GM19239 (cell line): ENCODE measurements around the gene VAPA.
"Not testable (repeated sequence)": the region's sequence is repeated elsewhere in the genome, so short reads cannot be mapped to it uniquely, and the experiment has no call there.

Source experiments
- DNase-seq: peaks from one replicate; pipeline ENCODE4 v3.0.0; 2011; ENCODE audit warnings: low spot score; ENCODE audit not compliant: insufficient read length
- FAIRE-seq: peaks from 2 replicates; lab custom pipeline; 2011; peaks lifted over from hg19 to GRCh38; lab: Jason Lieb, UNC

Gene VAPA

DNA sequence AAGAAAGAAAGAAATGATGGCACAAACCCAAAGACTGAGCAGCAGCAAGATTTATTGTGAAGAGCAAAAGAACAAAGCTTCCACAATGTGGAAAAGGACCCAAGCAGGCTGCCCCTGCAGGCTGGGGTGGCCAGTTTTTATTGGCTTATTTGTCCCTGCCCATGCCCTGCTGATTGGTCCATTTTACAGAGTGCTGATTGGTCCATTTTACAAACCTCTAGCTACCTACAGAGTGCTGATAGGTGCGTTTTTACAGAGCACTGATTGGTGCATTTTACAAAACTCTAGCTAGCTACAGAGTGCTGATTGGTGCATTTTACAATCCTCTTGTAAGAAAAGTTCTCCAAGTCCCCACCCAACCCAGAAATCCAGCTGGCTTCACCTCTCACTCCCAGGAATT, 1.5 kb upstream of the VAPA start:
- FAIRE-seq, DNase-seq: not testable (repeated sequence)

DNA sequence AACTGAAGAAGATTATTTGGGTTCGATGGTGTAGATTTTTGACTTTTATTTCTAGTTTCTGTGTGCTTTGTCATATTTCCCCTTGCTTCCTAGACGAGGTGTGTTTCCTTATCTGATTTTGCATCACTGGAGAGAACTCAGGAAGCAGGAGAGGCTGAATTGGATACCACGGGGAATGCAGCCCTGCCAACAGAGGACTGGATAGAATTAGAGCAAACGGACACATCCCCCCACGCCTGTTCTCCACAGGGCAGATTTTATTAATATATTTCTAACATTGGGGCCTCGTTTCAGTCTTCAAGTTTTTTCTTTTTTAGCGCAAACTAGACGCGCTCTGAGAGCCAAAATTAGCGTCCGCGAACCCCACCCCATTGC, 678 bp upstream of the VAPA start:
- no peak for FAIRE-seq
- no peak for DNase-seq

DNA sequence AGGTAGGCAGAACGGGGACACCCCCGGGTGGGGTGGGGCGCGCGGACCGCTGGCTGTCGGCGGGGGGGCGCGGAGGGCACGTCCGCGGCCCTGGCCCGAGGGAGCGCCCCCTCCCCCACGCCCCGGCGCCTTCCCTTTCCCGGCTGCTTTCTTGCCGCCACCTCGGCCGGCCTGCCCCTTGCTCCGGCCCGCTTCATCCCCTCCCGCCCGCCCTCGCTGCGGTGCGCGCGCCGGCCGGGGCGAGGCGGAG, 443 bp downstream of the VAPA start:
- FAIRE-seq (no peak), DNase-seq (no peak)

DNA sequence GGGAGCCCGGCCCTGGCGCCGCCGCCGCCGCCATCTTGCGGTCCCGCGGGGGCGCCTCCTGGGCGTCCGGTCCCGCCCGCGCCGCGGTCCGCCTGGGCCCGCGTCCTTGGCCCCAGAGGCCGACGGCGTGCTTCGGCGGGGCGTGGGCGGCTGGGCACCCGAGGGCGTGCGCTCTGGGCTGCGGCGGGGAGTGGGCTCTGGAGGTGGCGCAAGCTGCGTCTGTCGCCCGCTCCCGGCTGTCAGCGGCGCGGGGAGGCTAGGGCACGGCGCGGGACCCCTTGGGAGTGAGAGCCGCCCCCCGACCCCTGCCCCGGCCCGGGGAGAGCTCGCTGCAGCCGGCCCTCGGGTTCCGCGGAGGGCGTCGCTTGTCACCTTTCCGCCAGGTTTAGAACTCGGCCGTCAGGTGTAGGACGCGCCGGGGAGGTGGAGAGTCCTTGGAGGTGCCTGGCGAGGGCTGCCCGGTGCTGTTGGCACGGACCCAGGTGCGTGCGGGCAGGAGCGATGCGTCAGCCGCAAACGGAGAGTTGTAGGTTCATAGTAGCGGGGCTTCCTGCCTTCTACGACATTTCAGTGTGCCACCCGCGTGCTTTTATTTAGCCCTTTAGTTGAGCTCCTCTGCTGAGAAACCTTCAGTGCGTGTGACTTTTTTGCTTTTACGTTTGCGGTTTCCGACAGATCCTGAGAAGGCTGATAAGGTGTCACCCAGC, 921 bp downstream of the VAPA start:
- FAIRE-seq = peak; percentile 14

DNA sequence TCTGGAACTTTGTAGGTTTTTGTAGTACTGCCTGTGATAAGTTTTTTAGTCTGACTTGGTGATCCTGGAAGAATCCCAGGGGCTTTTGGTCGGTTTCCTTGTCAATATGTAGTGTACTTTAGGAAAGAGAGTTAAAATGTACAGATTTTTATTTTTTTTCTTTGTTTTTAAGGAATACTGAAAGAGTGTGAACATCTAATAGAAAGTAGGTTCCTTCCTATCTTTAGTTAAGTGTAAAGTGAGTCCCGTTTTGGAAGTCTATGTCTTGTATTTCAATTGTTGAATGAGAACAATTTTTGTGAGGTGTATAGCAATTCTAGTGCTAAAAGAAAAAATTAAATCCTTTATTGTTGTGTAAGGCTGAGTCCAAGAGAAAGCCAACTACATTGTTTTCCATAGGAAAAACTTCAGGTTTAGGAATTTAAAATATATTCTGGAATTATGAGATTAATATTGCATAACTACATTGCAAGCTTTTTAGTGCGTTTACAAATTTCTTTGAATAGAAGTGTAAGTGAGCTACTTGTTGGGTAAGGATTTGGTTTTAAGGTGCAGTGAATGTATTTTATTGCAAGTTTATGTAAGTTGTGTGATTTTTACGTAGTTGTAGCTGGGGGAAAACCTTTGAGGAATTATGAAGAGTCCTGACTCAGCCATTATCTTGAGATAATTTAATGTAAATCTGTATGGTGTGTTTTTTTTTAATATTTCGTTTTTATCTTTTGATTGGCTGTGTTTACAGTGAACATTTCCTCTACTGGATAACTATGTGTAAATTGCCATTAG, 1.7 kb downstream of the VAPA start:
- DNase-seq (no peak), FAIRE-seq (no peak)

More for the DNA sequence above, 921 bp downstream of the VAPA start:
- peak; percentile 4 for DNase-seq

DNA sequence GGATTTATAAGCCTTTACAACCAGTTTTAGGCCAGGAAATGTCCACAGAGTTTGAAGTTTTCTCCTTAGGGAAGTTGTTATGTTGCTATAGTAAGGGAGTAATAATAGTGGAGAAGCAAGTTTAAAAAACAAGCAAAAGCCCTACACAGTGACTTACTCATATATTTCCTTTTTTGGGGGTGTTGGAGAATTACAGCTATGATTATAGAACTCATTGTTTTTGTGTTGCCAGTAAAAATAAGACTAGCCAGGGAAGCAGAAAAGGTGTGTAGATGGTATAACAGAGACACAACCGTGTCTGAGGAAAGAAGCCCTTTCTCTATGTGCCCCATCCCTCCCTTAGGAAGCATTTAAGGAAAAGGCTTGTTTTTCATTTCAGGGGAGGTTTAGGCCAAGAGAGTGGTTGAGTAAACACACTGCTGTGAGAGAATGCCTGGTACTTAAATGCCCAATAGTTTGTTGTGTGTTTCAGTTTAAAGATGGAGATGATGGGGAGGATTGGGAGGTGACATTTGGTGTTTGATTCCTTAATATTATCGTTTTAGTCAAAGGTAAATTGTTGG, 2.3 kb downstream of the VAPA start:
- no peak for FAIRE-seq
- no peak for DNase-seq

DNA sequence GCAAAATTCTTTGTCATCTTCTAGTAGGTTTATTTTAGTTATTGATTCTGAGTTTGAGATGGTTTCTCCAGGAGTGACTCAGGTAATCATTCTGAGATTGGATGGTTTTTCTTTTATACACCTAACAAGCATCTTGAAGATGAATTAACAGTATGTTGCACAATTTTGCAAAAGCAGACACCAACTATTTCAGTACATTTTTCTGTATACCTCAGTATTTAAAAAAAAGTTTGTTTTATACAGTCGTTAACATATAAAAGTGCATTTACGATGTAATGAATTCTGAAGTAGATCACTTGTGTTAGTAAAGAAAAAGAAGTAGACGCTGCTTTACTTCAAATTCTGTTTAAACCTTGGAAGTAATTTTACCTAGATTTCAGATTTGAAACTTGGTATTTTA, 3.0 kb downstream of the VAPA start:
- no peak for FAIRE-seq
- no peak for DNase-seq

DNA sequence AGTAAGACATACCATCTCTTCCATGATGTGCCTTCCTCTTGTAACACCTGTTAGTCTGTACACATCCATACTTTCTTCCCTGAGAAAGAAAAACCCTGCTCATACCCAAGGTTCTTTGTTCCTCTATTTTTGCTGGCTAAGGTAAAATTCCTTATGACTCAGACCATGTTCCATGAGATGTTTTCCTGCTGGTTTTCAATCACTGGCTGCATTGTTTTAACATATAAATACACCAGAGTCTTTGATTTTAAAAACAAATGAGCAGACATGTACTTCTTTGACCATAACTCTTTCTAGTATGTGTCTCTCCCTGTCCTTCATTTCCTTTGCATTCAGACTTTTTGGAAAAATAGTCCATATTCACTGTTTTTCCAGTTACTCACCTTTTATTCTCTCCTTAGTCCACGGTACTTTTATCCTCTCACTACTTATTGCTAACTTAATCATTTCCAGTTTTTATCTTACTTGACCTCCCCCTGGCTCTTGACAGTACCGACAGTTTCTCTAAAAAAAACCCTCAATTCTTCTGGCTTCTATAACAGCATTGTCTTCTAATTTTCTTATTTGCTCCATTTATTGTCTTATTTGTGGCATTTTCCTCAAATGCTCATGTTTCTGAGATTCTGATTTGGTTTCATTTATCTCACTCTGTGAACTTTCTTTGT, 4.3 kb downstream of the VAPA start:
- DNase-seq (no peak), FAIRE-seq (no peak)

DNA sequence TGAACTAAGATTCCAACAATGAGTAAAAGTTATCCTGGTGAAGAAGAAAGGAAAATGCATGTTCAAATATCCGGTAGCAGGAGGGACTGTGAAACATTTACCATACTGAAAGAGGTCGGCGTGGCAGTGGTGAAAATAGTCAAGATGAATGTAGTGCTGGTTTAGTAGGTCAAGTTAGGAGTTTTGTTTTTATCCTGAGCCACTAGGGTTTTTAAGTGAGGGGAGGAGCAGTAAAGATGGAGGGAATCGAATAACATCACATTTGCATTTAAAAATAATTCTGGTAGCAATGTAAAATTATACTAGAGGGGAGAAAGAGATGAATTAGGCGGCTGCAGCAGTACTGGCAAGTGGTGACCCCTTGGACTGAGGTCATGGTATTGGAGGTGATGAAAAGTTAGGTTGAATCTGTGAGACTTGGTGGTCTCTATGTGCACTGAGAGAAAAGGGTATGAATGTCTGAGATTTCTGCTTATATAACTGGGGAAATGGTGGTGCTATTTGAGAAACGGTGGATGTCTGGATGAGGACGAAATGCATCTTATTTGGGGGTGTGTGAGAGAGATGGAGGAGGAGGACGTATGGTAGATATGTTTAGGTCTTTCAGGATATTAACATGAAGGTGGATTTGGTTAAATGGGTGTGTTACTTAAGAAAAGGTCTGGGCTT, 5.9 kb downstream of the VAPA start:
- FAIRE-seq = no peak
- no peak for DNase-seq

DNA sequence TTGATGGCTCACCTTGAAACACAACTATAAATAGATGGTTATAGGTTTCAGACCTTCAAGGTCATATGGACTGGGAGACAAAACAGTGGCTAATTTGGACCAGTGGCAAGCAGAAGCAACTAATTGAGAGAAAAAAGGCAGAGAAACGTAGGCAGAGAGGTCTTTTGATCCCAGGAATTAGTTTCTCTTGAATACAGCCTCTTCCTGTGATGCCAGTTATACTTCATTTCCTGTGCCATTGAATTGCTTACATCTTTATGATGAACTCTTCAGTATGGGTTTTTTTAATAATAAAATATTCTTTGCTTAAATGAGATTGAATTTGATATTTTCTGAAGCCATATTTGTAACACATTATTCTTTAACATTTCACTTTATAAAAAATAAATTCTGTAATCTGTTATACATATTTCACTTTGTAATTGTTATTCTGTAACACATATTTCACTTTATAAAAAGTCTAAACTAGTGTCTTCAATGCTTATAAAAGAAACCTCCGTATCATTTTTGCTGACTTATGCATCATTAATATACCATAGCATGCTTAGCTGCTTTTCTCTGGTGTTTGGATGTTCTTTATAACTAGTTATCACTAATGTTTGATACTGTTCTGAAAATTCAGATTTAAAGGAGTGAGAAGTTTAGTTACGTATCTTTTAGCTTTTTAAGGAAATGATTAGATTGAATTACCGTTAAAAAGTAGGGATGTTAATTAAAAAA, 8.9 kb downstream of the VAPA start:
- DNase-seq (no peak), FAIRE-seq (peak; percentile 26)

DNA sequence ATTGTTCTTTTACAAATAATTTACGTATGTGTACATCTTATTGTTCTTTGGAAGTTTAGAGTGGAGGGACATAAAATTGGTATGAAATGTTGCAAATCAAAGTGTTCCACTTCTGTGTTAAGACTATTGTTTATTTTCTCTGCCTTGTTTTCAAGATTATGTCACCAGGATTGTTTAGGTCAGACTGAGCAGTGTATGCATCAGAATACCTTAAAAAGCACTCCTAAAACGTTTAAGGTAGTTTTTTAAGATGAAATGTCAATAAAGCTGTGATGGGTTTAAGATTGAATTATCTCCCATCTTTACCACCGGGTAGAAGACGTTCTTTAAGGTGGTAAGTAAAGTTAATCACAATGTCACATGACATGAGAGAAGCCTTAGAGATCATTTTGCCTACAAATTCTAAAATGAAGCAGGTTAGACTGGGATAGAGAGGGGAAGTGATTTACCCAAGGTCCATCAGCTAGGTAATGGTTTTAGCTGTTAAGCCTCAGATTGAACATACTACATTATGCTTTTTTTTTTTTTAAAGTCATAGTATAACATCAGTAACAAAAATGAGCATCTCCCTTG, 10.6 kb downstream of the VAPA start:
- FAIRE-seq = no peak
- DNase-seq = no peak

DNA sequence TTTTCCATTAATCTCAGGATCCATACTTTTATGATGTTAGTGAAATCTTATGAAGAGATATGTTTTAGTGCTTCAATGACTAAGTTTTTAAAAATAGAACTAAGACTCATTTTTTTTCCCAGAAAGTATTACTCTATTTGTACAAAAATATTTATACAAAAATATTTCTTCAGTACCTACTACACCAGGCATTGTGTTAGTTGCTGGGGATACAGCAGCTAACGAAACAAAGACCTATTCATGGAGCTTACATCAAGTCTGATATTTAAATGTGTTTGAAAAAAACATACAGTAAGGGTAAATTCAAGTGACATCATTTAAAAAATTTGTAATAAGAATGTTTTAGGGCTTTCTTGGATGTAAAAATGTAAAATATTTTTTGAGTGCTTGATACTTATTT, 11.6 kb downstream of the VAPA start:
- FAIRE-seq (no peak), DNase-seq (no peak)

DNA sequence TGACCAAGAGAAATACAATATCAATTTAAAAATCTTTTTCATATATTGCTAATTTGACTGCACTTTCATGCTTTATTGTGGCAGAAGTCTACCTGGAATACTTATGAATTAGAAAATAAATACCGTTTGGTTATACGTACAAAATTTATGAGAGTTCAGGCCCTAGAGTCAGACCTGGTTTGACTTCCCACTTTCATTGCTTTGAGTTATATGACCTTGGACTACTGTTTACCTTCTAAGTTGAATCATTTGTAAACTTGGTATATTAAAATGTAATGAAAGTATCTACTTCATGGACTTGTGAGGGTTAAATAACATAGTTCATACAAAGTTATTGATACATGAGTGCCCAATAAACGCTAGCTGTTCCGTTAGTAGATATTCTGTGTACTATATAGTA, 12.0 kb downstream of the VAPA start:
- DNase-seq (no peak), FAIRE-seq (no peak)

DNA sequence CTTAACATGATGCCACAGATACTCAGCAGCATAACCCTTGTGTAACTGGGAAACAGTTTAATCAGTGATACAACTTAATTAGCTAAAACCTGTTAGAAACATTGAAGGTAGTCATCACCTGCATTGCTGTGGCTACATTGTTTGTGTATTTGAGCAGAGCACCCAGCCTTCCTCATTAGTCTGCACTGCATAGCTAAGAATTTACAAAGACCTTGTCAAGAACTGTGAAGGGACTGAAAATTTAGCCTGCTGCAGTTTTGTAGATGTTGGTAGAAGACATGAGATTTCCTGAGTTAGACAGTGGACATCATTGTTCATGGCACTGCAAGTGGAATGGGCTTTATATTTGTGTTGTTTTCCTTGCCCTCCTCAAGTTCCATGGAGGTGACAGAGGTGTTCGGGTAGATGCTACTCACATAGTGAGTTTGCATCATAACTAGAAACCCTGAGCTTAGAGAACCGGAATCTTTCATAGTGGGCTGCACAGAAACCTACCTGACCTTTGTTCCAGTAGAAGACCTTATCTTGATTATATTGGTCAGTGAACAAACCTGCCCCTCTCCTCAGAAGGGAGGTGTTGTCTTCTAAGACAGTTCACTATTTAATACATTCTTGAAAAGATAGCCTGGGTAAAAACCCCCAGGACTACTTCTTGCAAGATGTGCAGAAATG, 12.5 kb downstream of the VAPA start:
- DNase-seq = no peak
- FAIRE-seq = no peak

DNA sequence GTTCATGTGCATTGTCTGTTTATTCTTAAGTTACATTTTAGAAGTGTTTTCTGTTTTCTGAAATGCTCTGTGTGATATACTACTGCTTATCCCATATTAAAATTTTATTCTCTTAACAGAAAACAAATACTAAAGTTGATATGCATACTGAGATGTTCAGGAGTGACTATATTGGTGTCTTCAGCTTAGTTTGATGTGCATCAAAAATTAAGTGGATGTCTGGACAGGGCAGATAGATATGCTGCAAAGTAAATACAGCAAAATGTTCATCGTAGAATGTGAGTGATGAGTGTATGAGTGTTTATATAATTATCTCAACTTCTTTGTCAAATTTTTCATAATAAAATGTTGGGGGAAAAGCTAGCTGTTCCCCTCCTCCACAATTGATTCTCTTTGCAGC, 13.2 kb downstream of the VAPA start:
- DNase-seq (no peak), FAIRE-seq (no peak)

DNA sequence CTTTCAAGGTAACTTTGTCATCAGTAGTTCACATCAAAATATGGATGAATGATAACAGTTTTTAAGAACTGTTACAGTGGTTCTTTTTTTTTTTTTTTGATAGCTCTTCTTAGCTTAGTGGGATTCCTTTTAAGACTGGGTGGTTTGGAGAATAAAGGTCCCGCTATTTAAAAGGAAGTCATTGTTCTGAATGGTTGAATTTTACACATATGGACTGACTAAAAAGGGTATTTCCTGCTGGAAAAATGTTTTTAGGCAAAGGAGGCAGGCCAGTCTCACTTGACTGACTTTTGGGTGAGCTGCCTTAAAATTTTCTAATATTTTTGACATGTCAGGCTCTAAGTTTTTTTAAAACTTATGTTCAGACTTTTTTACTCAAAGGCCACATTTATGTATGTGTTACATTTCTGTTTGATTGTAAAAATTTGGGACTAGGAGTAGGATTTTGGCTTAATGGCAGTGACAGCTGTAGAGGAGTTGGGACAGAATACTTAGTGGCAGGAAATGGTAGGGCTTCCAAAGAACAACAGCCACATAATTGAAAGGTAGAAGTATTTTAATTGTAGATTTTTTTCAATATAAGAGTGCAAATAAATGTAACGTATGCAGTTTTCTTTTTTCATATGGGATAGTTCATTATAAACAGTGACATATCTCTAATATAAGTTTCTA, 13.7 kb downstream of the VAPA start:
- FAIRE-seq (no peak), DNase-seq (no peak)

DNA sequence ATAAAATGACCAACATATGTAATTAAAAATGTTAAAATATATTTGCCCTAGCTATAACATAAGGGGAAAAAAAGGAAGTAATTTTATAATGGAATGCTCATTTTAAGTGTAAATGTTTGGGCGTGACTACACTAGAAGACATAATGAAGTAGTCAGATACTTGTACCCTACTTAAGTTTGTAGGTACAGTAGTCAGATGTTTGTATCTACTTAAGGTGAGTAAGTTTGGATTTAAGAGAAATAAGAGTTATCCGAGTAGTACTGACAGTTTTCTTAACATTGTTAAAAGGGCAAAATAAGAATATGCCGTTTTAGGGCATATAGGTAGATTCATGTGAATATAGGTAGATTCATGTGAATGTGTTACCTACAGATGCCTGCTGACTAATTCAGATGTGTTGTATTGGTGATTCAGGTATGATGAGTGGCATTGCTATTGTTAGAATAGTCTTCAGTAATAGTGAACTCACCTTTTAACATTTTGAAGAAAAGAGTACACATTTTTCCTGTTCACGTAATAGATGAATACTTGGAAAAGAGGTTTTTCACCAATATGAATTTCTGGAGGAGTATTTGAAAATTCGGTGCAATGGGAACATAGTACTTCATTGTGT, 14.9 kb downstream of the VAPA start:
- FAIRE-seq = no peak

DNA sequence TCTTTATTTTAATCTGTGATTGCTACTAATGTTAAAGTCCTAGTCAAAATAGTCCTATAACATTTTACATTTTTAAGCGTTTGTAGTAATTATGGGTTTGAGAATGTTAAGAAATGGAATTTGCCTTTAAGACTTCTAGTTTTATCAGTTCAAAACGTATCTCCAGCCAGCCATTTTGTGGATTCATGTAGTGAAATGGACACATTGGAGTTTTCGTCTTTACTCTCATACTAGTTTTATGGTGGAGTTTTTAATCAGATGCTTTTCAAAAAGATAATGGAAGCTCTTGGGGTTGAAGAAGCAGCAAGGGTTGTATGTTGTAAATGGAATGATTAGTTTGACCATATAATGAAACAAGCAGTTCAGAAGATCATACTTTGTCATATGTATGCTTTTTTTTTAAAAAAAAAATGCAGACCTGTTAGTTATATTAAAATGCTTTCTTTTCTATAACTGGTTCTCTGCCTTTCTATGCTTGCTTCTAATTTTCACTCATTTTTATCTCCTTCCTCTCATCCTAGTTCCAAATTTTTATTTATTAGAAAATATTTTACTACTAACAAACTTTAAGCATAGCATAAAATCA, 16.6 kb downstream of the VAPA start:
- DNase-seq (no peak), FAIRE-seq (no peak)

More for the DNA sequence above, 14.9 kb downstream of the VAPA start:
- DNase-seq = no peak
